WI38 (cell line): Measurements from ENCODE around the gene GALNTL6.

Source experiments
- H3K4me3 ChIP-seq: 2 replicates; pipeline ENCODE4 v1.5.1; 2011; ENCODE audit warnings: low read depth, mild to moderate bottlenecking, control low read depth, low read length
- CTCF ChIP-seq: IDR thresholded peaks from 2 replicates; pipeline ENCODE4 v1.5.1; 2012; ENCODE audit warnings: low read depth, mild to moderate bottlenecking, control low read depth, low read length

Gene GALNTL6

GRCh38 chr4:173002830-173003561 is 1189.8 kb downstream of the GALNTL6 start:
- no peak overlapping the region for H3K4me3 ChIP-seq
- no peak for TF ChIP-seq CTCF

- TF ChIP-seq CTCF = no peak
- no peak overlapping the region for H3K4me3 ChIP-seq
These were observed 1192.9 kb downstream of the GALNTL6 start for GRCh38 chr4:173005912-173006633.

- no peak overlapping the region for H3K4me3 ChIP-seq
- no peak for TF ChIP-seq CTCF
These were observed 1195.2 kb downstream of the GALNTL6 start for GRCh38 chr4:173008436-173008835.

GRCh38 chr4:173009129-173009823 is 1196.1 kb downstream of the GALNTL6 start:
- no peak for TF ChIP-seq CTCF
- H3K4me3 ChIP-seq = no peak overlapping the region

GRCh38 chr4:173012608-173013007 is 1199.4 kb downstream of the GALNTL6 start:
- TF ChIP-seq CTCF = no peak
- H3K4me3 ChIP-seq = no peak overlapping the region

GRCh38 chr4:173013232-173013930 is 1200.2 kb downstream of the GALNTL6 start:
- TF ChIP-seq CTCF = no peak
- H3K4me3 ChIP-seq = no peak overlapping the region
